ENCODE data around the gene TMEM217. TPM values are rescaled to one million over a fixed set of nuclear protein-coding genes. Genes with fewer than 3 reads are reported as not detected.

TMEM217 gene
- total and polyA plus RNA-seq, 12 donors = 1.5 to 26.7 (median 5.6) TPM; not detected in 1

DNA sequence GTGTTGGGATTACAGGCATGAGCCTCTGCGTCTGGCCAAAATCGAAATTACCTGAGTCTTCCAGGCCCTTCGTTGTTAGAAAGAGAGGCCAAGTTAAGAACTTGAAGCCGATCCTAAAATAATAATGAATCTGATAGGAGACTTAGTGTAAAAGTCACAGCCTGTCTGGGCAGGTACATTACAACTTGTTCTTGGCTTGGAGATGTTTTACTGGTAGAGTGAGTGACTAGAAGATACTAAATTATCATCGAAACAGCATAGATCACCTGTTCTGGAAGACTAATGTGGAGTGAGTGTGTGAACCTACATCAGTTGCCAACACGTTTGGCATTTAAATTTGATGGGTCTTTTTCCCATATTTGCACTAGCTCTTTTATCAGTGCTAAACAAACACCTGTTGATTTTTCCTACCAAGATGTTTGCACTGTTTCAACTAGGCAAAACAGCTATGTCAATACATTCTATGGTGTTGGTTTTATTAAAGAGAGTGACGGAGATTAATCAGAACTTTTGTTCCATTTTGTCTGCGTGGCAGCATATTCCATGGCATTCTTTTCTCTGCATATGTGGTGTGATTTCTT is 4.6 kb upstream of the TMEM217 start:
- intact Hi-C loops (cut with DNase I) = no loop called here
- H3K36me3 ChIP-seq (replicated peaks in 1 of 2) = no peaks in the 10 kb centered on the region
- 78 to 89% (median 79%) methylated on average over 8 of the region's 8 CpGs for WGBS, 4 donors
- no peak for DNase-seq
- no peak overlapping the region for H3K4me3 ChIP-seq
- no peak for TF ChIP-seq POLR2A (IDR thresholded peaks at IDR 0.05)
- TF ChIP-seq, protein P1, sequence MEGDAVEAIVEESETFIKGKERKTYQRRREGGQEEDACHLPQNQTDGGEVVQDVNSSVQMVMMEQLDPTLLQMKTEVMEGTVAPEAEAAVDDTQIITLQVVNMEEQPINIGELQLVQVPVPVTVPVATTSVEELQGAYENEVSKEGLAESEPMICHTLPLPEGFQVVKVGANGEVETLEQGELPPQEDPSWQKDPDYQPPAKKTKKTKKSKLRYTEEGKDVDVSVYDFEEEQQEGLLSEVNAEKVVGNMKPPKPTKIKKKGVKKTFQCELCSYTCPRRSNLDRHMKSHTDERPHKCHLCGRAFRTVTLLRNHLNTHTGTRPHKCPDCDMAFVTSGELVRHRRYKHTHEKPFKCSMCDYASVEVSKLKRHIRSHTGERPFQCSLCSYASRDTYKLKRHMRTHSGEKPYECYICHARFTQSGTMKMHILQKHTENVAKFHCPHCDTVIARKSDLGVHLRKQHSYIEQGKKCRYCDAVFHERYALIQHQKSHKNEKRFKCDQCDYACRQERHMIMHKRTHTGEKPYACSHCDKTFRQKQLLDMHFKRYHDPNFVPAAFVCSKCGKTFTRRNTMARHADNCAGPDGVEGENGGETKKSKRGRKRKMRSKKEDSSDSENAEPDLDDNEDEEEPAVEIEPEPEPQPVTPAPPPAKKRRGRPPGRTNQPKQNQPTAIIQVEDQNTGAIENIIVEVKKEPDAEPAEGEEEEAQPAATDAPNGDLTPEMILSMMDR (IDR thresholded peaks at IDR 0.05) = no peak
- no peaks in the 10 kb centered on the region for H3K9me3 ChIP-seq (replicated peaks in 1 of 3)
- no peak overlapping the region for H3K27ac ChIP-seq
- H3K27me3 ChIP-seq = no peaks in the 10 kb centered on the region
- H3K4me1 ChIP-seq (replicated peaks in 1 of 2) = peaks cover 10 to 33% of the 10 kb centered on the region in 2 donors

DNA sequence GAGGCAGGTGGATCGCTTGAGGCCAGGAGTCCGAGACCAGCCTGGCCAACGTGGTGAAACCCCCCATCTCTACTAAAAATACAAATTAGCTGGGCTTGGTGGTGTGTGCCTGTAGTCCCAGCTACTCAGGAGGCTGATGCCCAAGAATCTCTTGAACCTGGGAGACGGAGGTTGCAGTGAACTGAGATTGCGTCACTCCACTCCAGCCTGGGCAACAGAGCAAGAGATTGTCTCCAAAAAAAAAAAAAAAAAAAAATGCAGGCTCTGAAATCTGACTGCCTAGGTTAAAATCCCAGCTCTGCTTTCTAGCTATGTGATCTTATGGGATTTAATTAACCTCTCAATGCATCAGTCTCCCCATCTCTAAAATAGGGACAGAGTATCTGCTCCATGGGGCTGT is 3.3 kb upstream of the TMEM217 start:
- H3K9me3 ChIP-seq (replicated peaks in 1 of 3) = no peaks in the 10 kb centered on the region
- no peaks in the 10 kb centered on the region for H3K36me3 ChIP-seq (replicated peaks in 1 of 2)
- H3K4me1 ChIP-seq (replicated peaks in 1 of 2) = peaks cover 10 to 38% of the 10 kb centered on the region in 2 donors
- DNase-seq = peak in 1 of 7 donors; percentile 60
- WGBS, 4 donors = 83 to 89% (median 86%) methylated on average over 5 of the region's 5 CpGs
- no peak overlapping the region for H3K27ac ChIP-seq
- TF ChIP-seq, protein P1 (IDR thresholded peaks at IDR 0.05) = no peak
- no peak for TF ChIP-seq POLR2A (IDR thresholded peaks at IDR 0.05)
- H3K4me3 ChIP-seq = no peak overlapping the region
- H3K27me3 ChIP-seq = no peaks in the 10 kb centered on the region
- intact Hi-C loops (cut with DNase I) = no loop called here

DNA sequence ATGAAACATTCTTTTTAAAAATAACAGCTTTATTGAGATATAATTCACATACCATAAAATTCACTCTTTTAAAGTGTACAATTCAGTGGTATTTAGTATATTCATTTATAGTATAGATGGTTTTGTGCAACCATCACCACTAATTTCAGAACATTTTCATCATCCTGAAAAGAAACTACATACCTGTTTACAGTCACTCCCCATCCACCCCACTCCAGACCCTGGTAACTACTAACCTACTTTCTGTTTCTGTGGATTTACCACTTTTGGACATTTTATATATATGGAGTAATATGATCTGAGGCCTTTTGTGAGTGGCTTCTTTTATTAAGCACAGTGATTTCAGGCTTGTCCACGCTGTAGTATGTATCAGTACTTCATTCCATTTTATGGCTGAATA is 2.5 kb upstream of the TMEM217 start:
- intact Hi-C loops (cut with DNase I) = no loop called here
- Histone ChIP-seq H3K27me3 (no peaks in the 10 kb centered on the region), H3K27ac (no peak overlapping the region), H3K4me1 (replicated peaks in 1 of 2) (peaks cover 10 to 35% of the 10 kb centered on the region in 2 donors), H3K36me3 (replicated peaks in 1 of 2) (no peaks in the 10 kb centered on the region), H3K9me3 (replicated peaks in 1 of 3) (no peaks in the 10 kb centered on the region), H3K4me3 (no peak overlapping the region)
- 95 to 100% (median 96%) methylated on average over 1 of the region's 1 CpG for WGBS, 4 donors
- DNase-seq = no peak
- TF ChIP-seq POLR2A (IDR thresholded peaks at IDR 0.05) = no peak
- TF ChIP-seq, protein P1 (IDR thresholded peaks at IDR 0.05) = no peak

DNA sequence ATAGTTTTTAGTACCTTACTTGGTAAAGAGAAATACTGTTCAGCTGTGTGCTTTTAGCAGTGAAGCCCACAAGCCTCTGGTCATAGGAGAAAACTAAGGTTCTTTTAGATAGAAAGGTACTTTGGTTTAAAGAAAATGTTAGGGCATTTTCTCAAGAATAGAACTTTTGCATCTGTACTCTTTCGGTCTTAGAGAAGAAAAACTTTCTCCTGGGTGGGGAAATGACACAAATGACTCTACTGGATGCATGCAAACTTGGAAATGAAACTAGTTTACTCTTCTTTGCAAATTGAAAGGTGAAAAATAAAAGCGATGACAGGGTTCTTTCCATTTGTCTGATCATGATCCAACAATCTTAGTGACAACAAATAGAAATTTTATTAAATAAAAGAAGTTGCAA is 2.1 kb upstream of the TMEM217 start:
- Histone ChIP-seq H3K4me1 (replicated peaks in 1 of 2) (peaks cover 8 to 31% of the 10 kb centered on the region in 2 donors), H3K36me3 (replicated peaks in 1 of 2) (no peaks in the 10 kb centered on the region), H3K27ac (no peak overlapping the region), H3K9me3 (replicated peaks in 1 of 3) (no peaks in the 10 kb centered on the region), H3K27me3 (no peaks in the 10 kb centered on the region), H3K4me3 (no peak overlapping the region)
- intact Hi-C loops (cut with DNase I) = no loop called here
- DNase-seq = no peak
- no peak for TF ChIP-seq POLR2A (IDR thresholded peaks at IDR 0.05)
- TF ChIP-seq, protein P1 (IDR thresholded peaks at IDR 0.05) = no peak
- WGBS, 4 donors = 65 to 73% (median 69%) methylated on average over 2 of the region's 2 CpGs
